GM23338 (cell line): ENCODE results near the gene RIN3.

Experiments used
- EZH2 ChIP-seq: fragments of 200-600 bp; sonication (generic); IDR thresholded peaks from one replicate; pipeline ENCODE4 v1.8.0; 2017; ENCODE audit warnings: antibody characterized with exemption, mild to moderate bottlenecking, low read depth; ENCODE audit not compliant: unreplicated experiment
- EZH2phosphoT487 ChIP-seq: fragments of 200-600 bp; sonication (generic); IDR thresholded peaks from one replicate; pipeline ENCODE4 v1.8.1; 2018; ENCODE audit warnings: antibody characterized with exemption; ENCODE audit not compliant: unreplicated experiment
- TF ChIP-seq, protein P1 (sequence below), 2 experiments: fragments of 200-600 bp in 1 of 2; sonication (generic) in 1 of 2; conservative IDR thresholded peaks; 2 replicates each; pipeline versions ENCODE4 v1.5.1 to v1.6.1; 2016 to 2017; ENCODE audit warnings: antibody characterized with exemption in 2 of 2, low read depth in 2 of 2, mild to moderate bottlenecking in 2 of 2, moderate library complexity in 1 of 2
- TF ChIP-seq, protein P2 (sequence below): IDR thresholded peaks from one replicate; pipeline ENCODE4 v1.6.1; 2018; ENCODE audit warnings: antibody characterized with exemption; ENCODE audit not compliant: unreplicated experiment

- TF ChIP-seq, protein P1, sequence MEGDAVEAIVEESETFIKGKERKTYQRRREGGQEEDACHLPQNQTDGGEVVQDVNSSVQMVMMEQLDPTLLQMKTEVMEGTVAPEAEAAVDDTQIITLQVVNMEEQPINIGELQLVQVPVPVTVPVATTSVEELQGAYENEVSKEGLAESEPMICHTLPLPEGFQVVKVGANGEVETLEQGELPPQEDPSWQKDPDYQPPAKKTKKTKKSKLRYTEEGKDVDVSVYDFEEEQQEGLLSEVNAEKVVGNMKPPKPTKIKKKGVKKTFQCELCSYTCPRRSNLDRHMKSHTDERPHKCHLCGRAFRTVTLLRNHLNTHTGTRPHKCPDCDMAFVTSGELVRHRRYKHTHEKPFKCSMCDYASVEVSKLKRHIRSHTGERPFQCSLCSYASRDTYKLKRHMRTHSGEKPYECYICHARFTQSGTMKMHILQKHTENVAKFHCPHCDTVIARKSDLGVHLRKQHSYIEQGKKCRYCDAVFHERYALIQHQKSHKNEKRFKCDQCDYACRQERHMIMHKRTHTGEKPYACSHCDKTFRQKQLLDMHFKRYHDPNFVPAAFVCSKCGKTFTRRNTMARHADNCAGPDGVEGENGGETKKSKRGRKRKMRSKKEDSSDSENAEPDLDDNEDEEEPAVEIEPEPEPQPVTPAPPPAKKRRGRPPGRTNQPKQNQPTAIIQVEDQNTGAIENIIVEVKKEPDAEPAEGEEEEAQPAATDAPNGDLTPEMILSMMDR (conservative IDR thresholded peaks at IDR 0.05; ENCODE audit: low read depth in 2 of 2) = no peak
- TF ChIP-seq, protein P2, sequence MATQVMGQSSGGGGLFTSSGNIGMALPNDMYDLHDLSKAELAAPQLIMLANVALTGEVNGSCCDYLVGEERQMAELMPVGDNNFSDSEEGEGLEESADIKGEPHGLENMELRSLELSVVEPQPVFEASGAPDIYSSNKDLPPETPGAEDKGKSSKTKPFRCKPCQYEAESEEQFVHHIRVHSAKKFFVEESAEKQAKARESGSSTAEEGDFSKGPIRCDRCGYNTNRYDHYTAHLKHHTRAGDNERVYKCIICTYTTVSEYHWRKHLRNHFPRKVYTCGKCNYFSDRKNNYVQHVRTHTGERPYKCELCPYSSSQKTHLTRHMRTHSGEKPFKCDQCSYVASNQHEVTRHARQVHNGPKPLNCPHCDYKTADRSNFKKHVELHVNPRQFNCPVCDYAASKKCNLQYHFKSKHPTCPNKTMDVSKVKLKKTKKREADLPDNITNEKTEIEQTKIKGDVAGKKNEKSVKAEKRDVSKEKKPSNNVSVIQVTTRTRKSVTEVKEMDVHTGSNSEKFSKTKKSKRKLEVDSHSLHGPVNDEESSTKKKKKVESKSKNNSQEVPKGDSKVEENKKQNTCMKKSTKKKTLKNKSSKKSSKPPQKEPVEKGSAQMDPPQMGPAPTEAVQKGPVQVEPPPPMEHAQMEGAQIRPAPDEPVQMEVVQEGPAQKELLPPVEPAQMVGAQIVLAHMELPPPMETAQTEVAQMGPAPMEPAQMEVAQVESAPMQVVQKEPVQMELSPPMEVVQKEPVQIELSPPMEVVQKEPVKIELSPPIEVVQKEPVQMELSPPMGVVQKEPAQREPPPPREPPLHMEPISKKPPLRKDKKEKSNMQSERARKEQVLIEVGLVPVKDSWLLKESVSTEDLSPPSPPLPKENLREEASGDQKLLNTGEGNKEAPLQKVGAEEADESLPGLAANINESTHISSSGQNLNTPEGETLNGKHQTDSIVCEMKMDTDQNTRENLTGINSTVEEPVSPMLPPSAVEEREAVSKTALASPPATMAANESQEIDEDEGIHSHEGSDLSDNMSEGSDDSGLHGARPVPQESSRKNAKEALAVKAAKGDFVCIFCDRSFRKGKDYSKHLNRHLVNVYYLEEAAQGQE = no peak
- TF ChIP-seq EZH2phosphoT487 (no peak), EZH2 (no peak)
Observed at GRCh38 chr14:92505826-92506225, 7.8 kb upstream of the RIN3 start.
